Keratinocyte (primary cell): ENCODE data around the gene ZFYVE21. TPM values are rescaled to one million over a fixed set of nuclear protein-coding genes. Genes with fewer than 3 reads are reported as not detected.

Experiments used
- DNase-seq: peaks from one replicate; pipeline ENCODE4 v3.0.0-alpha.2; 2011; ENCODE audit warnings: low read depth, missing footprints, low spot score
- FAIRE-seq: peaks from 2 replicates; lab custom pipeline; 2011; peaks lifted over from hg19 to GRCh38; lab: Jason Lieb, UNC
- H2AFZ ChIP-seq: 2 replicates; pipeline ENCODE4 v1.6.0; 2012; ENCODE audit warnings: low read length, control low read depth, inconsistent platforms; ENCODE audit not compliant: control insufficient read depth
- H3K27ac ChIP-seq: 2 replicates; pipeline ENCODE4 v1.5.1; 2011; ENCODE audit warnings: low read length; ENCODE audit not compliant: control insufficient read depth, insufficient read depth
- H3K27me3 ChIP-seq: 3 replicates; pipeline ENCODE4 v1.6.0; 2011; ENCODE audit warnings: low read length; ENCODE audit not compliant: control insufficient read depth, insufficient read depth; ENCODE audit errors: extremely low read depth
- H3K36me3 ChIP-seq, 2 experiments: 2 replicates in 1 of 2; 3 replicates in 1 of 2; pipeline ENCODE4 v1.5.1; 2011; ENCODE audit warnings: low read length in 2 of 2, mild to moderate bottlenecking in 1 of 2; ENCODE audit not compliant: control insufficient read depth in 2 of 2, insufficient read depth in 2 of 2; ENCODE audit errors: extremely low read depth in 1 of 2
- H3K4me1 ChIP-seq: 3 replicates; pipeline ENCODE4 v1.5.1; 2011; ENCODE audit warnings: low read length; ENCODE audit not compliant: control insufficient read depth, insufficient read depth; ENCODE audit errors: extremely low read depth
- H3K4me2 ChIP-seq: 3 replicates; pipeline ENCODE4 v1.6.0; 2011; ENCODE audit warnings: low read depth, low read length; ENCODE audit not compliant: control insufficient read depth, insufficient read depth; ENCODE audit errors: extremely low read depth
- H3K4me3 ChIP-seq, 3 experiments: fragments of 200-600 bp in 1 of 3; sonication (generic) in 1 of 3; 2 replicates in 2 of 3; 3 replicates in 1 of 3; pipeline ENCODE4 v1.5.1; 2011 to 2016; ENCODE audit warnings: low read length in 3 of 3, mild to moderate bottlenecking in 3 of 3, control low read depth in 2 of 3, inconsistent platforms in 1 of 3, low read depth in 1 of 3, mixed read lengths in 1 of 3, mixed run types in 1 of 3, moderate library complexity in 1 of 3; ENCODE audit not compliant: control insufficient read depth in 2 of 3, insufficient read depth in 2 of 3; ENCODE audit errors: extremely low read depth in 1 of 3
- H3K79me2 ChIP-seq: 2 replicates; pipeline ENCODE4 v1.6.0; 2012; ENCODE audit warnings: low read length; ENCODE audit not compliant: control insufficient read depth, insufficient read depth
- H3K9ac ChIP-seq: 3 replicates; pipeline ENCODE4 v1.6.0; 2011; ENCODE audit warnings: low read length; ENCODE audit not compliant: control insufficient read depth, insufficient read depth; ENCODE audit errors: extremely low read depth
- H3K9me1 ChIP-seq: 3 replicates; pipeline ENCODE4 v1.6.0; 2011; ENCODE audit warnings: low read length; ENCODE audit not compliant: control insufficient read depth, insufficient read depth; ENCODE audit errors: extremely low read depth
- H3K9me3 ChIP-seq: 2 replicates; pipeline ENCODE4 v1.5.1; 2012; ENCODE audit warnings: low read depth, low read length; ENCODE audit not compliant: control insufficient read depth
- H4K20me1 ChIP-seq: 3 replicates; pipeline ENCODE4 v1.6.0; 2011; ENCODE audit warnings: low read length; ENCODE audit not compliant: control insufficient read depth, insufficient read depth; ENCODE audit errors: extremely low read depth
- EZH2 ChIP-seq: IDR thresholded peaks from one replicate; pipeline ENCODE4 v1.6.1; 2012; ENCODE audit warnings: inconsistent platforms, mild to moderate bottlenecking, low read length, moderate library complexity
- dilution Hi-C: fragments of 300-500 bp; cut with MboI; formaldehyde crosslinking; loops from one replicate; pipeline ENCODE4 v1.7.0; 2020; ENCODE audit warnings: low sequenced_read_pairs; ENCODE audit not compliant: extremely low pct_ligation_motif_present
- polyA plus RNA-seq, 5 experiments: library from polyadenylated mRNA; depleted of rRNA in 3 of 5; stranded (reverse) in 3 of 5; stranded (forward) in 1 of 5; unstranded in 1 of 5; fragments of >200 nt; gene quantifications; 1 replicate in 1 of 5; 2 replicates in 3 of 5; 3 replicates in 1 of 5; pipeline versions ENCODE4 v1.2.1 to v1.2.3, GENCODE V29; 2011 to 2012; ENCODE audit warnings: missing spikeins in 2 of 5, low read depth in 1 of 5, low replicate concordance in 1 of 5
- TF ChIP-seq, protein P1 (sequence below), 3 experiments: IDR thresholded peaks in 1 of 3; conservative IDR thresholded peaks in 1 of 3; optimal IDR thresholded peaks in 1 of 3; 2 replicates in 2 of 3; 3 replicates in 1 of 3; pipeline versions ENCODE3 to v1.5.1; 2011; ENCODE audit warnings: low read length in 3 of 3, mild to moderate bottlenecking in 3 of 3, moderate library complexity in 2 of 3, control low read depth in 1 of 3, inconsistent platforms in 1 of 3; ENCODE audit not compliant: insufficient read depth in 2 of 3; ENCODE audit errors: extremely low read depth in 1 of 3

The ZFYVE21 gene
- polyA plus RNA-seq, 1 donor (not counting 4 experiments of a cell fraction or from before 2014, with no cell fraction given): 116 TPM

DNA sequence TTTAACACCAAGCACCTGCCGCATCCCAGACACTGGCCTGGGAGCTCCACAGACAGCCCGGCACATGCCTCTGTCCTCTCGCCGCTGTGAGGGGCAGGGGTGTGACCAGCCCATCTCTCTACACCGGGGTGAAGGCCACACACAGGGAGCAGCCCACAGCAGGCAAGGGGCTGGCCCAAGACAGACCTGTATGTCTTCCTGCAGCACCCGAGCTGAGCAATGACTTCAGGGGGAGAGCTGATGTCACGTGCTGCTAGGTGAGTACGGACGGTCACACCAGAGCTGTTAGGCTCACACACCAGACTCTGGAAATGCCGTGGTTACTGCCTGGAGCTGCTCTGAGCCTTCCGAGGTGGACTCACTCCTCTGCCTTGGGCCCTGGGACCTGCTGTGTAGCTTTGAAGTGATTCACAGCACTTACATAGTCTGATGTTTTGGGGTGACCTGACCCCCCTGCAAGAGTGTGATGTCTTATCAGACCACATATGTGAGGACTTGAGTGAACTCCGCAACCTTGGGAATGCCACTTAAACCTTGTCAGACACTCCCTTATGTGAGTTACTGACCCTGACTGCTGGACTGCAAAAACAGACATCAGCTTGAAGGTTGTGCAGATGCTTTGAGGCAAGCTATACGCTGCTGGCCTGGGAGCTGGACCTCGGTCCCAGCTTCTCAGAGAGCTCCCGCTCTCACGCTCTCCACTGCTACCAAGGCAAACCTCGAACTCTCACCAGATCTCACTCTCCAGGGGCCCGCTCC lies 2.1 kb upstream of the ZFYVE21 start:
- H3K4me3 ChIP-seq: peak overlapping the region in 1 of 3 experiments; percentile 72
- peaks cover 50% of the 10 kb centered on the region for H3K79me2 ChIP-seq
- H3K36me3 ChIP-seq: peaks cover 6 to 9% of the 10 kb centered on the region in 2 experiments
- no peak overlapping the region for H3K27ac ChIP-seq
- TF ChIP-seq, protein P1, sequence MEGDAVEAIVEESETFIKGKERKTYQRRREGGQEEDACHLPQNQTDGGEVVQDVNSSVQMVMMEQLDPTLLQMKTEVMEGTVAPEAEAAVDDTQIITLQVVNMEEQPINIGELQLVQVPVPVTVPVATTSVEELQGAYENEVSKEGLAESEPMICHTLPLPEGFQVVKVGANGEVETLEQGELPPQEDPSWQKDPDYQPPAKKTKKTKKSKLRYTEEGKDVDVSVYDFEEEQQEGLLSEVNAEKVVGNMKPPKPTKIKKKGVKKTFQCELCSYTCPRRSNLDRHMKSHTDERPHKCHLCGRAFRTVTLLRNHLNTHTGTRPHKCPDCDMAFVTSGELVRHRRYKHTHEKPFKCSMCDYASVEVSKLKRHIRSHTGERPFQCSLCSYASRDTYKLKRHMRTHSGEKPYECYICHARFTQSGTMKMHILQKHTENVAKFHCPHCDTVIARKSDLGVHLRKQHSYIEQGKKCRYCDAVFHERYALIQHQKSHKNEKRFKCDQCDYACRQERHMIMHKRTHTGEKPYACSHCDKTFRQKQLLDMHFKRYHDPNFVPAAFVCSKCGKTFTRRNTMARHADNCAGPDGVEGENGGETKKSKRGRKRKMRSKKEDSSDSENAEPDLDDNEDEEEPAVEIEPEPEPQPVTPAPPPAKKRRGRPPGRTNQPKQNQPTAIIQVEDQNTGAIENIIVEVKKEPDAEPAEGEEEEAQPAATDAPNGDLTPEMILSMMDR (optimal IDR thresholded peaks at IDR 0.05 in 1 of 3, IDR thresholded peaks at IDR 0.05 in 1 of 3, conservative IDR thresholded peaks at IDR 0.05 in 1 of 3; ENCODE audit: extremely low read depth in 1 of 3, insufficient read depth in 2 of 3, low read length in 3 of 3): no peak
- no peak for TF ChIP-seq EZH2
- peaks cover 3% of the 10 kb centered on the region for H3K9me1 ChIP-seq
- H2AFZ ChIP-seq: no peak overlapping the region
- DNase-seq (no peak), FAIRE-seq (peak; percentile 34)
- H4K20me1 ChIP-seq: peaks cover 10% of the 10 kb centered on the region
- H3K4me2 ChIP-seq: peak overlapping the region; percentile 84
- no peaks in the 10 kb centered on the region for H3K9me3 ChIP-seq
- H3K9ac ChIP-seq: peak overlapping the region; percentile 81
- peaks cover 60% of the 10 kb centered on the region for H3K4me1 ChIP-seq
- dilution Hi-C loops: no loop called here
- H3K27me3 ChIP-seq: no peaks in the 10 kb centered on the region

GRCh38 chr14:103714063-103714724 lies 1.4 kb upstream of the ZFYVE21 start:
- H3K27me3 ChIP-seq: no peaks in the 10 kb centered on the region
- H2AFZ ChIP-seq: no peak overlapping the region
- peak overlapping the region; percentile 49 for H3K27ac ChIP-seq
- no peaks in the 10 kb centered on the region for H3K9me3 ChIP-seq
- peaks cover 14% of the 10 kb centered on the region for H4K20me1 ChIP-seq
- peaks cover 66% of the 10 kb centered on the region for H3K4me1 ChIP-seq
- dilution Hi-C loops: no loop called here
- peaks cover 57% of the 10 kb centered on the region for H3K79me2 ChIP-seq
- DNase-seq (no peak), FAIRE-seq (no peak)
- TF ChIP-seq, protein P1 (optimal IDR thresholded peaks at IDR 0.05 in 1 of 3, IDR thresholded peaks at IDR 0.05 in 1 of 3, conservative IDR thresholded peaks at IDR 0.05 in 1 of 3; ENCODE audit: extremely low read depth in 1 of 3, insufficient read depth in 2 of 3, low read length in 3 of 3): no peak
- no peak for TF ChIP-seq EZH2
- H3K4me2 ChIP-seq: peak overlapping the region; percentile 84
- peaks cover 6 to 9% of the 10 kb centered on the region in 2 experiments for H3K36me3 ChIP-seq
- peaks cover 3% of the 10 kb centered on the region for H3K9me1 ChIP-seq
- peak overlapping the region; percentile 63 to 92 (median 72) for H3K4me3 ChIP-seq
- H3K9ac ChIP-seq: peak overlapping the region; percentile 81
